Psoas muscle (tissue), 8 donors: ENCODE measurements around the gene NIPAL1. TPM values are rescaled to one million over a fixed set of nuclear protein-coding genes. Genes with fewer than 3 reads are reported as not detected.

ENCODE experiments used
- ATAC-seq, 4 donors: fragments of 200-7000 bp; cut with Tn5 transposase; one replicate each; pipeline ENCODE4 v1.9.1; 2020; ENCODE audit warnings: moderate library complexity in 3 of 4, mild to moderate bottlenecking in 2 of 4
- DNase-seq, 2 donors: peaks; one replicate each; pipeline ENCODE4 v3.0.0-alpha.2; 2020
- H3K27ac ChIP-seq: fragments of 200-600 bp; one replicate; pipeline ENCODE4 v1.8.0; 2022
- H3K27me3 ChIP-seq, 3 donors: fragments of 200-600 bp in 1 of 3; one replicate each; pipeline versions ENCODE4 v1.6.1 to v1.8.0; 2013 to 2022; ENCODE audit warnings: low read length in 2 of 3, mild to moderate bottlenecking in 2 of 3, moderate library complexity in 1 of 3; ENCODE audit not compliant: insufficient read depth in 3 of 3
- H3K36me3 ChIP-seq, 2 donors: fragments of 200-600 bp in 1 of 2; one replicate each; pipeline versions ENCODE4 v1.6.1 to v1.8.0; 2013 to 2022; ENCODE audit warnings: low read depth in 1 of 2, mild to moderate bottlenecking in 1 of 2, moderate library complexity in 1 of 2; ENCODE audit not compliant: insufficient read depth in 1 of 2
- H3K4me1 ChIP-seq: fragments of 200-600 bp; one replicate; pipeline ENCODE4 v1.8.0; 2022
- H3K4me3 ChIP-seq: fragments of 200-600 bp; one replicate; pipeline ENCODE4 v1.8.0; 2022; ENCODE audit warnings: mild to moderate bottlenecking
- H3K9me3 ChIP-seq: fragments of 200-600 bp; one replicate; pipeline ENCODE4 v1.8.0; 2022
- CTCF ChIP-seq: fragments of 200-600 bp; IDR thresholded peaks from one replicate; pipeline ENCODE4 v1.8.0; 2022; ENCODE audit warnings: antibody characterized with exemption
- WGBS, 3 donors: extraction: QIAGEN DNeasy Blood & Tissue Kit; methylation state at CpG; one replicate each; pipeline versions ENCODE4 v1.1.6 to v1.1.7; 2013; 5-methylcytosine and 5-hydroxymethylcytosine counted together
- intact Hi-C, 2 donors: fragments of 100-400 bp; cut with DNase I; formaldehyde crosslinking; loops; one replicate each; pipeline versions ENCODE4 v1.11.0 to v1.14.2; 2022
- polyA plus RNA-seq, 3 donors: library from polyadenylated mRNA; stranded (reverse); fragments of 200-250 nt; gene quantifications; one replicate each; pipeline ENCODE4 v1.2.3, GENCODE V29; 2013
- total RNA-seq, 4 donors: library from RNA; stranded (reverse); fragmentation: NEBNext Ultra II Directional in 2 of 4; extraction: Animal tissue kit (Norgen Biotek cat#: 25700) in 2 of 4; gene quantifications; one replicate each; pipeline versions ENCODE4 v1.2.1 to v1.2.4, GENCODE V29; 2021 to 2023
- donor health status: healthy with polysubstance abuse.
- donor health status: DM: no; HTN: no; CAD: no; lungs with moderate emphysema.
- donor health status: Bipolar disorder and iron deficiency.
- donor health status: healthy.
- donor health status: DM: yes; HTN: yes; CAD: no.
- donor health status: DM: no; HTN: no; CAD: no.
- donor health status: DM: no; HTN: no; CAD: no.
- donor health status: DM: yes; HTN: yes; CAD: no.

NIPAL1 gene
- total and polyA plus RNA-seq, 7 donors: 0.41 to 2.3 (median 0.79) TPM

GRCh38 chr4:48085821-48086589, 69.4 kb downstream of the NIPAL1 start:
- H3K27me3 ChIP-seq: no peaks in the 10 kb centered on the region
- no peaks in the 10 kb centered on the region for H3K4me1 ChIP-seq
- TF ChIP-seq CTCF: no peak
- intact Hi-C loops: loop anchor here (2.0 to 5.0 kb wide), 4 partner anchors 69 to 159 kb away; partner anchors contain the start of genes CNGA1 (in 1 of the 2) and NIPAL1 (in 1 of the 2)
- no peak for ATAC-seq
- WGBS, 3 donors: 64 to 68% (median 67%) methylated on average over 8 of the region's 8 CpGs
- DNase-seq: no peak
- H3K27ac ChIP-seq: no peak overlapping the region
- H3K9me3 ChIP-seq: no peaks in the 10 kb centered on the region
- H3K36me3 ChIP-seq: no peaks in the 10 kb centered on the region
- no peak overlapping the region for H3K4me3 ChIP-seq

Other genes starting within 250 kb of the NIPAL1 start
- under 1 TPM in 3 of 4 donors, not detected in 1; 0.06 to 0.24 (median 0.09) TPM for gene CORIN, start 178.7 kb upstream of the NIPAL1 start, total RNA-seq
- gene CORIN, start 178.7 kb upstream of the NIPAL1 start, polyA plus RNA-seq: 1 to 10 TPM in 1 of 3 donors, under 1 TPM in 2; 0.03 to 1.3 (median 0.35) TPM
- 1 to 10 TPM; 4.4 to 6.0 (median 5.4) TPM for gene NFXL1, start 102.2 kb upstream of the NIPAL1 start, total RNA-seq
- gene NFXL1, start 102.2 kb upstream of the NIPAL1 start, polyA plus RNA-seq: 1 to 10 TPM; 3.1 to 4.9 (median 3.2) TPM
- gene CNGA1, start 91 bp upstream of the NIPAL1 start, total RNA-seq: under 1 TPM; 0.50 to 0.77 (median 0.66) TPM
- 1 to 10 TPM in 1 of 3 donors, under 1 TPM in 2; 0.15 to 1.1 (median 0.38) TPM for gene CNGA1, start 91 bp upstream of the NIPAL1 start, polyA plus RNA-seq
- gene TXK, start 117.5 kb downstream of the NIPAL1 start, total RNA-seq: under 1 TPM in 3 of 4 donors, not detected in 1; 0.26 to 0.52 (median 0.44) TPM
- gene TXK, start 117.5 kb downstream of the NIPAL1 start, polyA plus RNA-seq: under 1 TPM; 0.07 to 0.17 (median 0.10) TPM